Activated T-cell treated with anti-CD3 and anti-CD28 coated beads, Interleukin-2, amount 50 U/mL, for 72 hours (primary cell): ENCODE results near the gene APP. TPM values are rescaled to one million over a fixed set of nuclear protein-coding genes. Genes with fewer than 3 reads are reported as not detected.
A peak's percentile ranks its signal among the peaks of the same experiment; 100 is the strongest.

Experiments used
- ATAC-seq, 2 donors: fragments of 150-1000 bp; cut with Tn5 transposase; replicated peaks in 1 of 2; 2 replicates each; pipeline ENCODE4 v1.10.0; 2021; ENCODE audit warnings: moderate library complexity in 2 of 2, mild to moderate bottlenecking in 1 of 2
- DNase-seq, 2 donors: peaks; one replicate each; pipeline ENCODE4 v3.0.0; 2021 to 2022; ENCODE audit warnings: mixed read lengths in 1 of 2
- H3K27ac Mint-ChIP-seq: one replicate; pipeline ENCODE4 v1.8.0; 2022; ENCODE audit warnings: mild to moderate bottlenecking, moderate library complexity, mixed read lengths
- H3K27me3 Mint-ChIP-seq: one replicate; pipeline ENCODE4 v1.8.0; 2022; ENCODE audit warnings: low read depth, mixed read lengths
- H3K36me3 Mint-ChIP-seq, 2 donors: one replicate each; pipeline ENCODE4 v1.8.0; 2022; ENCODE audit warnings: mixed read lengths in 2 of 2, mild to moderate bottlenecking in 1 of 2; ENCODE audit not compliant: insufficient read depth in 2 of 2
- H3K4me1 Mint-ChIP-seq: one replicate; pipeline ENCODE4 v1.8.0; 2022; ENCODE audit warnings: low read depth, mixed read lengths
- H3K4me3 Mint-ChIP-seq, 2 donors: one replicate each; pipeline ENCODE4 v1.8.0; 2022; ENCODE audit warnings: mild to moderate bottlenecking in 2 of 2, mixed read lengths in 2 of 2, moderate library complexity in 2 of 2
- H3K9me3 Mint-ChIP-seq, 2 donors: one replicate each; pipeline ENCODE4 v1.8.0; 2022; ENCODE audit warnings: mixed read lengths in 2 of 2
- total RNA-seq, 2 donors: library from RNA; stranded (reverse); gene quantifications; one replicate each; pipeline ENCODE4 v1.2.3, GENCODE V29; 2022

Gene APP
- total RNA-seq, 2 donors from 2014 or later, result 37.2 to 45.0 TPM

DNA sequence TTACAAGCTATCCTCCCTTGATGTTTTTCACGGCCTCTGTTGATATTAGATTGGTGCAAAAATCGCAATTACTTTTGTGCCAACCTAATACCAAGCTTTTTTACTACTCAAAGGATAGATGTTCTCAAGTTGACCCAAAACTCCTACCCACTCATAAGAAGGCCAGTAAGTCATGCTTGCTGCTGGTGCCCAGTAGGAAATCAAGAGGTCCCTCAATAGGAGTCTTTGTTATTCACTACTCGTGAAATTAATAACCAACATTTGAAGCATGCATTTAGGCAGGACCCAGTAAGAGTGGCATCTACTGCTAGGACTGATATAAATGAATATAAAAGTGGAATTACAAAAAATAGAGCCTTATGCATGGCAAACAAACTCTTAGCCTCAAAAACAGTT lies 52.6 kb downstream of the APP start:
- H3K36me3 Mint-ChIP-seq, result no peaks in the 10 kb centered on the region
- H3K27me3 Mint-ChIP-seq, result no peaks in the 10 kb centered on the region

DNA sequence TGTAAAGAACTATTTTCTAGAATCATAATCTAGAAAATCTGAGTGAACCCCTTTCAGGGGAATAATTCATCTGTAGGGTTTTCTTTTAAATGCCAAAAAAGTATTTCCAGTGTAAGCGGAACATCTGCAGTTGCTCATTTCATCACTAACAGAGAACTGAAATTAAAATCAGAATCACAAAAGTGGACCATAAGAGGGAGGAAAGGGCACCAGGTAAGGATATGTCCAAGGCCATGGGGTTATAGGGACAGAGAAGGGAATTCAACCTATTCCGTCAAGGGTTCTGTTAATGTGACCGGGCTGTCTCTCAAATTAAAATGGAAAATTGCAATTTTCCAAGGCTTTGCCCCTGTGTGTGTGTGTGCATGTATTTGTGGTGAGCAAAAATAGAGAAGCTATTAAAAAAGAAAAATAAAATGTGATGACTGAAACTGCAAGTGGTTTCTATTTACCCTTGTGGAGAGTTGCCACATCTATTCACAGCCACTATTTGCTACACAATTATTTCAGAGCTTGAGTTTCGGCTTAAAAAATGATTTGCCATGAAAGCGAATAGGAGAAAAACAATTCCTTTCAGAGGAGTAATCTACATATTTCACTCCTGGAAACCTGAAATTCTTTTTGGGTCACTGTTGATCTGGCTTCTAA lies 53.1 kb downstream of the APP start:
- no peak for ATAC-seq
- Mint-ChIP-seq H3K4me1 (peaks cover 11% of the 10 kb centered on the region), H3K27ac (no peak overlapping the region), H3K36me3 (no peaks in the 10 kb centered on the region), H3K4me3 (no peak overlapping the region), H3K27me3 (no peaks in the 10 kb centered on the region), H3K9me3 (no peaks in the 10 kb centered on the region)
- no peak for DNase-seq

More for the DNA sequence above, 52.6 kb downstream of the APP start:
- ATAC-seq (no peak), DNase-seq (no peak)
- Mint-ChIP-seq H3K27ac (no peak overlapping the region), H3K4me1 (peaks cover 9% of the 10 kb centered on the region), H3K9me3 (no peaks in the 10 kb centered on the region), H3K4me3 (no peak overlapping the region)

DNA sequence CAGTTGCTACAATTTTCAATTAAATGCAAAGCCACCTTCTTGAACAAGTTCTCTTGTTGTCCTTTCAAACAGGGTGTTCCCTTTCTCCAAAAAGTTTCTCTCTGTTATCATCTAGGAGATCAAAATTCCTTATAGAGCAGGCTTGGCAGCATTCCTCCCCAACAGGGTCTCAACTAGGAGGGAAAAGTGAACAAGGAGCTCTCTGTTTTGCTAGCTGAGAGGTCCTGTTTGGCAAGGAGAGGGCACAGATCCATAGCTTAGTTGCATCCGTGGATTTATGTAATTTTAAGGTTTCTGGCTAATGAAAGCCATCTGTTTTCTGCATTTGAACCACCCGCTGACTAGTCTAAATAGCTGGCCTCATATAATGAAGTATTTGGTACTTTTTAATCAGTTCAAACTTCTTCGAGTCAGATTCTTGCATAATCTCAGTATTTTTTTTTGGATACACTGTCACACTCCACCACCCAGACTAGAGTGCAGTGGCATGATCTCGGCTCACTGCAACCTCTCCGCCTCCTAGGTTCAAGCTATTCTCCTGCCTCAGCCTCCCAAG lies 54.0 kb downstream of the APP start:
- Mint-ChIP-seq H3K4me3 (no peak overlapping the region), H3K9me3 (no peaks in the 10 kb centered on the region), H3K27me3 (no peaks in the 10 kb centered on the region), H3K36me3 (no peaks in the 10 kb centered on the region), H3K27ac (no peak overlapping the region), H3K4me1 (peaks cover 11% of the 10 kb centered on the region)
- DNase-seq (no peak), ATAC-seq (no peak)

DNA sequence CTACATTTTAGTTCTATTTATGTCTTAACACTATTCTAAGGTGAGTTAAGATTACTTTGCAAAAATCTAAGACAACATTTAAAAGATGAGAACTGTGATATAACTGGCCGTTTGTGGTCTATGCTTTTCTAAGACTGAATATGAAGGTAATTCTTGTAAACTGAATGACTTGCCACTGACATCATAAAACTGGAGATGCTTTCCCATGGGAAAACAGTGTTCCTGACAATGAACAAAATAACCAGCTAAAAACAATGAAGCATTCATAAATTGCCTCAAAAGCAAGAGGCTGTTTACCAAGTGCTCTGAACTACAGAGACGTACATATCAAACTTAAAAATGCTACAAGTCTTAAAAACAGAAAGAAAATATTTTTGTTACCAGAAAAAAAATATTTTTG lies 54.7 kb downstream of the APP start:
- Mint-ChIP-seq H3K27me3 (no peaks in the 10 kb centered on the region), H3K4me3 (no peak overlapping the region), H3K4me1 (peaks cover 11% of the 10 kb centered on the region), H3K9me3 (no peaks in the 10 kb centered on the region), H3K27ac (no peak overlapping the region), H3K36me3 (peaks cover 0 to 1% of the 10 kb centered on the region in 2 donors)
- no peak for DNase-seq
- ATAC-seq, result no peak

DNA sequence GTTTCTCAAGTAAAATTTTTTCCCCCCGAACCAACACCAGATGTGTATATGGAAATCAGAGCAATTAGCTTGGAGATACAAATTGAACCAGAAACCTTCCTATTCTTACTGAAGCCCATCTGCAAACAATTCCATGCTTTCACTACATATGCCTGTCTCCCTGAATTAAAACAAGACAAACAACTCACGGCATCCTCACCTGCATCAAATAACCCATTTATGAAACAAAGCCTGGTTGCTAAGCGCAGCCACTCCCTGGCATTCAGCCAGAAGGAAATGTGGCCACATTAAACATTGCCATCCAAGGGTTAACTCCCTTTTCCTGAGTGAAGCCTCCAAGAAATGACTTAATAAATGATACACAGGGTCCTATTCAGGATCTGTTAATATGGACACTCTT lies 55.3 kb downstream of the APP start:
- H3K4me3 Mint-ChIP-seq, result no peak overlapping the region
- ATAC-seq, result no peak
- no peaks in the 10 kb centered on the region for H3K9me3 Mint-ChIP-seq
- no peak for DNase-seq
- peaks cover 0 to 4% of the 10 kb centered on the region in 2 donors for H3K36me3 Mint-ChIP-seq
- H3K4me1 Mint-ChIP-seq, result peaks cover 11% of the 10 kb centered on the region
- H3K27ac Mint-ChIP-seq, result no peak overlapping the region
- no peaks in the 10 kb centered on the region for H3K27me3 Mint-ChIP-seq

DNA sequence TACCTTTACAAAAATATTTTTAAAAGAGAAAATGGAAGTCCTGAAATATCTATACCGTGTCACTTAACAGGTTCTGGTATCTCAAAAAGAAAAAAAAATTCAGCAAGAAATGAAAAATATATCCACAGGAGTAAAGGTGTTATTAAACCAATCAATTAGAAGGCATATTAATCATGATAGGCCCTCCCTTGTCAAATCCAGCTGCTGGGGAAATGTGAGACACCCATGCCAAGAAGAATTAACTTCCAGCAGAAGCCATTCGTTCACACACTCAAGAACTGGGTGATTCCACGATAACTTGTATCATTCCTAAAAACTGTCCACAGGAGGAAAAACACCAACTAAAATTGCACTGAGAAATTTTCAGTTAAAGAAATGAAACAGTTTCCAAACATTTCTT lies 57.6 kb downstream of the APP start:
- DNase-seq (no peak), ATAC-seq (no peak)
- no peak overlapping the region for H3K4me3 Mint-ChIP-seq
- peaks cover 4% of the 10 kb centered on the region for H3K4me1 Mint-ChIP-seq
- no peaks in the 10 kb centered on the region for H3K9me3 Mint-ChIP-seq
- H3K36me3 Mint-ChIP-seq, result peaks cover 3 to 4% of the 10 kb centered on the region in 2 donors
- no peak overlapping the region for H3K27ac Mint-ChIP-seq
- H3K27me3 Mint-ChIP-seq, result no peaks in the 10 kb centered on the region

DNA sequence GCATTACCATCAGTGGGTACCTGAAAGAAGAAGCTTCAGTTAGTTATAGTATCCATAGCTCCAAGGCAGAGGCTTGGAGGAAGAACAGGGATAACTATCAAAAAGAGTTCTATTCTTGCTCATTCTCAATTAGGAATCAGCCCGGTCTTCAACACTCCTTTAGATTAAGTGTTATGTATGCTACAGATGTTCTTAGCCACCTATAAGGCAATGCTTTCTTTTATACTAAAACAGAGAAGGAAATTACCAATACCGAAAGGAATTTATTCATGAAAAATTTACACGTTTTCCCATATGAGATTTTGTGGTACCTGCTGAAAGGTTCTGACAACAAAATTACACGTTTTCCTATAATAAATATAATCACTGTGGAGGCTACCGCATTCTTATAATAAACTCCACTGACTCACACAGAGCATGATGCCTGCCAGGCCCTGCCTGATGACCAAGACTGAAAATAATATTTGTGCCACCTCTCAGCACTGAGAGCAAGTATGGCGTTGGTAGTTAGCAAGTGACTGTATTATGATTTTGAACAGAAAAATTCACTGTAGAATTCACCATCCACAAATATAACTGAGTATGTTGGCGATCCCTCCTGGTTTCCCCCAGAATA lies 58.3 kb downstream of the APP start:
- Mint-ChIP-seq H3K4me1 (peaks cover 4% of the 10 kb centered on the region), H3K9me3 (no peaks in the 10 kb centered on the region), H3K4me3 (no peak overlapping the region), H3K36me3 (peaks cover 3 to 4% of the 10 kb centered on the region in 2 donors), H3K27ac (no peak overlapping the region), H3K27me3 (no peaks in the 10 kb centered on the region)
- ATAC-seq (peak; percentile 36 to 94), DNase-seq (peak in 1 of 2 donors; percentile 3)

DNA sequence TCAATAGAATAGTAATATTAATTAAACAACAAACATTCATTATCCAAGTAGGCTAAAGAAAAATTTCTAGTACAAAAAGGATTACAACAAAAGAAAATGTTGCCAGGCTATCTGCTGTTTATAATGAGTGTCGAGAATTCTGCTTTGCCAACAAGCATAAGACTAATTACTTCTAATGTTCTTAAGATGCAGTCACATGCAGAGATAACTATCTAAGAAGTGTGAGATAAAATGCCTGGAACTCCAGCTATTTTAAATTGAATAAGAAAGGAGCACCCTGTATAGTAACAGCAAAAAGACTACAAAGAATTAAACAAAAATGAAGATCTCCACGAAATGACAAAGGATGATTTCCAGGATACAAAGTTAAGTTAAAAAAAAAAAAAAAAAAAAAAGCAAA lies 59.9 kb downstream of the APP start:
- no peaks in the 10 kb centered on the region for H3K27me3 Mint-ChIP-seq
- peaks cover 3 to 4% of the 10 kb centered on the region in 2 donors for H3K36me3 Mint-ChIP-seq
- no peaks in the 10 kb centered on the region for H3K9me3 Mint-ChIP-seq
- H3K4me1 Mint-ChIP-seq, result peaks cover 4% of the 10 kb centered on the region
- H3K27ac Mint-ChIP-seq, result no peak overlapping the region
- ATAC-seq (no peak), DNase-seq (no peak)
- H3K4me3 Mint-ChIP-seq, result no peak overlapping the region

DNA sequence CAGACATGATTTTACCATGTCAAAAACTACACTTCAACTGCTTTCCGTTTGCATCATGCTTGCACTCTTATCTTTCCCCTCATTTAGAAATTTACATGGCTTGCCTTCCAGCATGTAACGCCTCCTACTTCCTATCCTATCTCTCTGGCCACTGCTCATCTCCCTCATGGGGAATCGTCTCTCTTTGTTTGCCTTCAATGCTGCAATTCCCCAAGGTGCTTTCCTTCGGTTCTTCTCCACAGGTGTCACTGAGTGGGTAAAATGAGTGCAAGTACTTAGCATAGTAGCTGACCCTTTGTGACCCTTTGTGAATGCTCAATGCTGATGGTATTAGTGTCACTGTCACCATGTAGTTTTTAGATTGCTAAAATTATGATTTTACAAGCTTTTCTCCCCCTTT lies 63.1 kb downstream of the APP start:
- no peak overlapping the region for H3K27ac Mint-ChIP-seq
- H3K27me3 Mint-ChIP-seq, result no peaks in the 10 kb centered on the region
- DNase-seq (no peak), ATAC-seq (no peak)
- peaks cover 6 to 7% of the 10 kb centered on the region in 2 donors for H3K36me3 Mint-ChIP-seq
- H3K4me1 Mint-ChIP-seq, result no peaks in the 10 kb centered on the region
- H3K4me3 Mint-ChIP-seq, result no peak overlapping the region
- peaks cover 0 to 4% of the 10 kb centered on the region in 2 donors for H3K9me3 Mint-ChIP-seq

DNA sequence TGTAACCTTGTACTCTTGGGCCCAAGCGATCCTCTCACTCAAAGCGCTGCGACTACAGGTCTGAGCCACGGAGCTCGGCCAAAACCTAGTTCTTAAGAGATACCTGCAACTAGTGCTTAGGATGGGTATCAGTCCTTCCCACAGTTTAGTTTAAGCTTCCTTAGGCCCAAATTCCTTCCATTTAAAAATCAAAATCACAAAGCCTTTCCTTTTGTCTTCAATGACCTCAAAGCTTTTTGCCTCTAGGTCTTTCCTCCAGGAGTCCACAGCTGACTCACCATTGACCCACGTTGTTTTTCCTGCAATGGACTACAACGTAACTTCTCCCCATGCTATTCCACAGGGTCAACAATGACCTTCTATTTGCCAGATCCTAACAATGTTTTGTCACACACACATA lies 64.0 kb downstream of the APP start:
- no peak overlapping the region for H3K4me3 Mint-ChIP-seq
- ATAC-seq, result no peak
- no peaks in the 10 kb centered on the region for H3K27me3 Mint-ChIP-seq
- H3K9me3 Mint-ChIP-seq, result peaks cover 0 to 4% of the 10 kb centered on the region in 2 donors
- DNase-seq, result no peak
- H3K36me3 Mint-ChIP-seq, result peaks cover 6 to 7% of the 10 kb centered on the region in 2 donors
- H3K27ac Mint-ChIP-seq, result no peak overlapping the region
- H3K4me1 Mint-ChIP-seq, result no peaks in the 10 kb centered on the region

DNA sequence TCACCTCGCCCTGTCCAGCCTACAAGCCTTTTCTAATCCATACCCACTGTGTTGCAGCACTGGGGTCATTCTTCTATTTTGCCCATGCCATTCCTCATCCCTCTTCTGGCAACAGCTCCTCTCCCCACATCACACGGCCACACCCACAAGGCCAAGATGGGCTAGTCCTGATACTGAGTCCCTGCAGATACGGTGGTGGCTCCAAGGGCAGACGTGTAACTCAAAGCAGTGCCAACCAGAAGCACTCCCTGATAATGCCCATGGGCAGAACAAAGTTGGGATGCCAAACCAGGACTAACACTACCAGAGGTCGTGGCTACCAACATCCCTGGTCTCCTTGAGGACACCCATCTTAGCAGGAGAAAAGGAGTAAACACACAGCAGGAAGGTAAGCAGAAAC lies 64.8 kb downstream of the APP start:
- no peak for ATAC-seq
- no peak overlapping the region for H3K4me3 Mint-ChIP-seq

DNA sequence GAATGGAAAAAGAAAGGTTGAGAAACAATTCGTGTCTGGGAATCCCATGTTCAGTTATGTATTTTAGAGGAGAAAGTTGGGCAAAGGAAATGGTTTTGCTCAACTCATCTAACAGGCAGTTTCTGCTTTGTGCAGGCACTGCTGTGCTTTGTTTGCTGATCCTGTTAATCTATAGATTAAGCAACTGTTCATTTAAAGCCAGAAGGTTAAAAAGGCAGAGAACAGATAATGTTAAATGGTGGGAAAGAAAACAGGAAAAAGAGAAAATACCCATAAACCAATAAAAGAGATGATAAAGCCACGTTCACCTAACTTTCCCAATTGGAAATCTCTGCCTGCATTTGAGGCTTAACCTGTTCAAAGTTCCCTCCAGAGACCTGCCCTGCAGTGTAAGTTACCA lies 70.0 kb downstream of the APP start:
- no peak for ATAC-seq
- DNase-seq, result no peak
- Mint-ChIP-seq H3K27ac (no peak overlapping the region), H3K4me1 (no peaks in the 10 kb centered on the region), H3K4me3 (no peak overlapping the region), H3K9me3 (peaks cover 0 to 4% of the 10 kb centered on the region in 2 donors), H3K27me3 (no peaks in the 10 kb centered on the region), H3K36me3 (peaks cover 3 to 4% of the 10 kb centered on the region in 2 donors)

More for the DNA sequence above, 64.8 kb downstream of the APP start:
- Mint-ChIP-seq H3K27me3 (no peaks in the 10 kb centered on the region), H3K36me3 (peaks cover 6% of the 10 kb centered on the region in 2 donors), H3K27ac (no peak overlapping the region), H3K4me1 (no peaks in the 10 kb centered on the region), H3K9me3 (peaks cover 0 to 4% of the 10 kb centered on the region in 2 donors)
- DNase-seq, result no peak

DNA sequence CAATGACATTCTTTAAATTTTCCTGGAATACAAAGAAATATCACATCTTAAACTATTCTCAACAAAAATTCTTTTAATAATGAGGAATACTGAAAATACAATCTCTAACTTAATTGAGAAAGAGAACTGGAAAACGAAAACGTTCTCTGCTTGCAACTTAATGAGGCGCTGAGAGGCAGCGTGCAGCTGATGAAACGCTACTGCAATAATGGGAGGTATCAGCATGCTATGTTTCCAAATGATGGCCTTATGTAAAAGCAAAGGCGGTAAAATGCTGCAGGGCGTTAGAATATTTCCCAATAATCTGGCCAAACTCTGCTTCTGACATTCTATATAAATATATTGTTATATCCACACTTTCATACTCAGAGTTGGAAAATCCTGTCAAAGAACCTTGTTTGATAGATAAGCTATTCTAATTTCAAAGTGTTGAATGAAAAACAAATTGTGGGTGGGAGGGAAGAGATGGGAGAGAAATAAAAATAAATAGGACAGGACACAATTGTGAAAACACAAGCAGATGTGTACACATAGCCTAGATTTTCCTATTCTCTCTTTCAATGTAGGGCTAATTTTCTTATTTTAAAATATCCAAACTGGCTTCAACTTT lies 70.9 kb downstream of the APP start:
- no peak overlapping the region for H3K4me3 Mint-ChIP-seq
- no peak overlapping the region for H3K27ac Mint-ChIP-seq
- no peak for ATAC-seq
- peaks cover 3 to 4% of the 10 kb centered on the region in 2 donors for H3K36me3 Mint-ChIP-seq
- H3K9me3 Mint-ChIP-seq, result peaks cover 0 to 4% of the 10 kb centered on the region in 2 donors
- DNase-seq, result no peak
- no peaks in the 10 kb centered on the region for H3K27me3 Mint-ChIP-seq
- no peaks in the 10 kb centered on the region for H3K4me1 Mint-ChIP-seq
